H1 (cell line): Measurements from ENCODE around the gene FAM72A. TPM values are rescaled to one million over a fixed set of nuclear protein-coding genes. Genes with fewer than 3 reads are reported as not detected.
"Not testable (repeated sequence)": the region's sequence is repeated elsewhere in the genome, so short reads cannot be mapped to it uniquely, and the experiment has no call there.

Experiments used
- CTCF ChIA-PET: fragments of 300-600 bp; sonication (Branson Sonifier 250); formaldehyde crosslinking; loops from one replicate; lab custom pipeline; 2021; ENCODE audit not compliant: partially characterized antibody; lab: Charles Lee
- POLR2A ChIA-PET: fragments of 300-600 bp; sonication (Branson Sonifier 250); formaldehyde crosslinking; loops from one replicate; lab custom pipeline; 2021; ENCODE audit warnings: inconsistent platforms; ENCODE audit not compliant: partially characterized antibody; lab: Charles Lee
- DNase-seq, 2 experiments: peaks; one replicate each; pipeline versions ENCODE4 v3.0.0 to v3.0.0-alpha.2; 2010 to 2022; ENCODE audit warnings: low spot score in 2 of 2, low read depth in 1 of 2, mixed read lengths in 1 of 2
- FAIRE-seq: peaks from 2 replicates; lab custom pipeline; 2011; peaks lifted over from hg19 to GRCh38; lab: Jason Lieb, UNC
- H2AFZ ChIP-seq: 2 replicates; pipeline ENCODE4 v1.8.1; 2012; ENCODE audit warnings: low read length, inconsistent platforms
- H2AK5ac ChIP-seq: 2 replicates; pipeline ENCODE4 v1.6.1; 2013; ENCODE audit warnings: low read depth, low read length
- H2BK120ac ChIP-seq: replicated peaks from 2 replicates; pipeline ENCODE3; 2013; ENCODE audit warnings: low read depth, low read length, inconsistent platforms
- H2BK12ac ChIP-seq: 2 replicates; pipeline ENCODE4 v1.6.1; 2013; ENCODE audit warnings: low read depth, low read length
- H2BK15ac ChIP-seq: 2 replicates; pipeline ENCODE4 v1.6.1; 2013; ENCODE audit warnings: low read length
- H2BK20ac ChIP-seq: 2 replicates; pipeline ENCODE4 v1.6.1; 2013; ENCODE audit warnings: low read length
- H2BK5ac ChIP-seq: 2 replicates; pipeline ENCODE4 v1.6.1; 2013; ENCODE audit warnings: low read depth, low read length
- H3K14ac ChIP-seq: 2 replicates; pipeline ENCODE4 v1.6.1; 2013; ENCODE audit warnings: inconsistent platforms; ENCODE audit not compliant: insufficient read length
- H3K18ac ChIP-seq: 2 replicates; pipeline ENCODE4 v1.6.1; 2013; ENCODE audit warnings: low read length; ENCODE audit errors: extremely low read depth
- H3K23ac ChIP-seq: 2 replicates; pipeline ENCODE4 v1.6.1; 2013; ENCODE audit warnings: inconsistent platforms; ENCODE audit not compliant: insufficient read length
- H3K23me2 ChIP-seq: 2 replicates; pipeline ENCODE4 v1.6.1; 2013; ENCODE audit warnings: low read depth, low read length
- H3K27ac ChIP-seq: 2 replicates; pipeline ENCODE4 v1.6.1; 2011; ENCODE audit warnings: low read depth, low read length, inconsistent platforms
- H3K27me3 ChIP-seq, 4 experiments: replicated peaks in 1 of 4; 1 replicate in 1 of 4; 2 replicates in 3 of 4; pipeline versions ENCODE4 v1.6.1 to v1.8.1; 2011 to 2013; ENCODE audit warnings: low read length in 3 of 4, mild to moderate bottlenecking in 3 of 4, inconsistent platforms in 2 of 4, mixed read lengths in 2 of 4, moderate library complexity in 1 of 4; ENCODE audit not compliant: control insufficient read depth in 3 of 4, insufficient read depth in 3 of 4; ENCODE audit errors: extremely low read depth in 1 of 4
- H3K36me3 ChIP-seq, 4 experiments: 2 replicates each; pipeline versions ENCODE4 v1.6.1 to v1.8.1; 2011 to 2013; ENCODE audit warnings: mild to moderate bottlenecking in 4 of 4, low read length in 3 of 4, moderate library complexity in 2 of 4, control low read depth in 1 of 4, inconsistent platforms in 1 of 4; ENCODE audit not compliant: insufficient read depth in 4 of 4, control insufficient read depth in 2 of 4
- H3K4ac ChIP-seq: replicated peaks from 2 replicates; pipeline ENCODE3; 2013; ENCODE audit warnings: low read length, low read depth, mixed read lengths, inconsistent platforms; ENCODE audit not compliant: insufficient read length
- H3K4me1 ChIP-seq, 4 experiments: replicated peaks in 1 of 4; 1 replicate in 1 of 4; 2 replicates in 3 of 4; pipeline versions ENCODE4 v1.6.1 to v1.8.1; 2011 to 2013; ENCODE audit warnings: low read length in 3 of 4, inconsistent platforms in 2 of 4, mixed read lengths in 1 of 4; ENCODE audit not compliant: insufficient read depth in 4 of 4, control insufficient read depth in 3 of 4
- H3K4me2 ChIP-seq, 2 experiments: 2 replicates each; pipeline versions ENCODE4 v1.6.1 to v1.8.1; 2011 to 2013; ENCODE audit warnings: low read depth in 2 of 2, low read length in 2 of 2, control low read depth in 1 of 2, inconsistent platforms in 1 of 2, mild to moderate bottlenecking in 1 of 2; ENCODE audit not compliant: insufficient read depth in 1 of 2
- H3K4me3 ChIP-seq, 4 experiments: fragments of 200-600, 300-600 bp in 1 of 4; sonication (generic), shearing (Covaris generic), sonication (Bioruptor Twin) in 1 of 4; 2 replicates each; pipeline versions ENCODE4 v1.5.1 to v1.8.1; 2011 to 2016; ENCODE audit warnings: low read length in 4 of 4, low read depth in 3 of 4, control low read depth in 2 of 4, inconsistent platforms in 2 of 4, mild to moderate bottlenecking in 2 of 4, mixed read lengths in 1 of 4, moderate library complexity in 1 of 4; ENCODE audit not compliant: insufficient read depth in 2 of 4; ENCODE audit errors: extremely low read depth in 1 of 4
- H3K56ac ChIP-seq: replicated peaks from 2 replicates; pipeline ENCODE3; 2013; ENCODE audit warnings: low read depth, mild to moderate bottlenecking, mixed read lengths, low read length, inconsistent platforms; ENCODE audit not compliant: insufficient read length
- H3K79me1 ChIP-seq: 2 replicates; pipeline ENCODE4 v1.6.1; 2013; ENCODE audit warnings: low read depth, low read length, control low read depth
- H3K79me2 ChIP-seq, 2 experiments: 2 replicates each; pipeline versions ENCODE4 v1.6.1 to v1.8.1; 2012 to 2013; ENCODE audit warnings: low read length in 2 of 2, mild to moderate bottlenecking in 2 of 2, inconsistent platforms in 1 of 2; ENCODE audit not compliant: insufficient read depth in 2 of 2, control insufficient read depth in 1 of 2
- H3K9ac ChIP-seq, 4 experiments: replicated peaks in 1 of 4; 1 replicate in 1 of 4; 2 replicates in 3 of 4; pipeline versions ENCODE4 v1.6.1 to v1.8.1; 2011 to 2013; ENCODE audit warnings: low read depth in 3 of 4, low read length in 3 of 4, control low read depth in 2 of 4, mild to moderate bottlenecking in 2 of 4, moderate library complexity in 2 of 4, inconsistent platforms in 1 of 4; ENCODE audit errors: extremely low read depth in 1 of 4
- H3K9me3 ChIP-seq, 2 experiments: 2 replicates each; pipeline versions ENCODE4 v1.6.1 to v1.8.1; 2012 to 2013; ENCODE audit warnings: mild to moderate bottlenecking in 2 of 2, moderate library complexity in 2 of 2, control low read depth in 1 of 2, inconsistent platforms in 1 of 2, low read depth in 1 of 2, low read length in 1 of 2, mixed read lengths in 1 of 2; ENCODE audit not compliant: insufficient read depth in 2 of 2
- H4K20me1 ChIP-seq, 2 experiments: replicated peaks in 1 of 2; 2 replicates each; pipeline versions ENCODE3 to v1.8.1; 2011 to 2013; ENCODE audit warnings: inconsistent platforms in 2 of 2, low read length in 2 of 2, mild to moderate bottlenecking in 1 of 2; ENCODE audit not compliant: insufficient read depth in 2 of 2, control insufficient read depth in 1 of 2
- H4K5ac ChIP-seq: 2 replicates; pipeline ENCODE4 v1.6.1; 2013; ENCODE audit warnings: low read length, low read depth, mixed read lengths, inconsistent platforms; ENCODE audit not compliant: insufficient read length
- H4K8ac ChIP-seq: 2 replicates; pipeline ENCODE4 v1.8.0; 2013; ENCODE audit warnings: mild to moderate bottlenecking, moderate library complexity, low read length, inconsistent platforms; ENCODE audit not compliant: insufficient read depth; ENCODE audit errors: extremely low read depth
- H4K91ac ChIP-seq: replicated peaks from 2 replicates; pipeline ENCODE3; 2013; ENCODE audit warnings: low read length, mixed read lengths, inconsistent platforms; ENCODE audit not compliant: insufficient read length
- WGBS, 2 experiments: shearing (Covaris generic) in 1 of 2; methylation state at CpG; one replicate each; pipeline versions ENCODE4 v1.1.6 to v1.1.7; 2013 to 2015; ENCODE audit warnings: low lambda C conversion rate in 2 of 2, mixed read lengths in 2 of 2, inconsistent platforms in 1 of 2, low coverage in 1 of 2, missing lambda C conversion rate in 1 of 2; ENCODE audit not compliant: insufficient replicate concordance in 2 of 2, insufficient coverage in 1 of 2, insufficient read length in 1 of 2; ENCODE audit errors: extremely low coverage in 1 of 2, missing lambda C conversion rate in 1 of 2; 5-methylcytosine and 5-hydroxymethylcytosine counted together
- polyA plus RNA-seq, 7 experiments: library from polyadenylated mRNA; depleted of rRNA in 3 of 7; stranded (reverse) in 5 of 7; unstranded in 2 of 7; fragments of >200 nt in 5 of 7; fragments of 200-250 nt in 2 of 7; gene quantifications; 1 replicate in 5 of 7; 2 replicates in 1 of 7; 4 replicates in 1 of 7; pipeline versions ENCODE4 v1.2.1 to v1.2.3, GENCODE V29; 2011 to 2013; ENCODE audit warnings: missing spikeins in 2 of 7, mixed read lengths in 2 of 7
- total RNA-seq: library from RNA; stranded (reverse); fragmentation: NEBNext Ultra II Directional; extraction: Animal tissue kit (Norgen Biotek cat#: 25700); gene quantifications from 2 replicates; pipeline ENCODE4 v1.2.1, GENCODE V29; 2021

FAM72A gene
- total and polyA plus RNA-seq, 2 of the 8 experiments (the other 6 are each of a cell fraction or from before 2014, with no cell fraction given): 10.7 to 23.0 TPM

GRCh38 chr1:206219514-206220331, 17.1 kb upstream of the FAM72A start:
- H2BK15ac ChIP-seq, H4K8ac ChIP-seq, H3K4ac ChIP-seq, H3K9me3 ChIP-seq, H3K23ac ChIP-seq, H4K91ac ChIP-seq, H3K36me3 ChIP-seq, H3K56ac ChIP-seq, H2BK20ac ChIP-seq, H3K79me2 ChIP-seq, H3K18ac ChIP-seq, H2AFZ ChIP-seq, FAIRE-seq, H3K79me1 ChIP-seq, H3K4me3 ChIP-seq, H2BK120ac ChIP-seq, H3K4me1 ChIP-seq, POLR2A ChIA-PET, H2BK12ac ChIP-seq, DNase-seq, H3K27ac ChIP-seq, H4K5ac ChIP-seq, H3K14ac ChIP-seq, H4K20me1 ChIP-seq, H2AK5ac ChIP-seq, H3K23me2 ChIP-seq, CTCF ChIA-PET, H3K27me3 ChIP-seq, H3K4me2 ChIP-seq, H2BK5ac ChIP-seq, H3K9ac ChIP-seq: not testable (repeated sequence)
- WGBS, 2 experiments: 96% methylated on average over 3 of the region's 13 CpGs; no CpG with 5 or more reads in 1 of the 2 experiments

- H4K20me1 ChIP-seq, H3K4me1 ChIP-seq, H3K79me2 ChIP-seq, H4K91ac ChIP-seq, H3K23me2 ChIP-seq, H3K4me2 ChIP-seq, DNase-seq, H2BK120ac ChIP-seq, H3K56ac ChIP-seq, H3K9ac ChIP-seq, H2BK12ac ChIP-seq, H3K4me3 ChIP-seq, H3K18ac ChIP-seq, POLR2A ChIA-PET, CTCF ChIA-PET, H2BK15ac ChIP-seq, H2BK5ac ChIP-seq, H2AK5ac ChIP-seq, H3K23ac ChIP-seq, H3K27me3 ChIP-seq, H3K27ac ChIP-seq, H3K14ac ChIP-seq, H2BK20ac ChIP-seq, H2AFZ ChIP-seq, H4K5ac ChIP-seq, H3K79me1 ChIP-seq, H3K9me3 ChIP-seq, FAIRE-seq, H3K36me3 ChIP-seq, H4K8ac ChIP-seq, H3K4ac ChIP-seq: not testable (repeated sequence)
- no CpG with 5 or more reads among the region's 2 CpGs for WGBS, 2 experiments
Observed at GRCh38 chr1:206218765-206219164, 16.1 kb upstream of the FAM72A start.
